Inflammatory macrophage (primary cell): ENCODE results near the gene FAM210B.
"Not testable (repeated sequence)": the region's sequence is repeated elsewhere in the genome, so short reads cannot be mapped to it uniquely, and the experiment has no call there.

Experiments used
- DNase-seq, 2 donors: peaks; one replicate each; pipeline ENCODE4 v3.0.0-alpha.2; 2020 to 2022

The FAM210B gene

DNA sequence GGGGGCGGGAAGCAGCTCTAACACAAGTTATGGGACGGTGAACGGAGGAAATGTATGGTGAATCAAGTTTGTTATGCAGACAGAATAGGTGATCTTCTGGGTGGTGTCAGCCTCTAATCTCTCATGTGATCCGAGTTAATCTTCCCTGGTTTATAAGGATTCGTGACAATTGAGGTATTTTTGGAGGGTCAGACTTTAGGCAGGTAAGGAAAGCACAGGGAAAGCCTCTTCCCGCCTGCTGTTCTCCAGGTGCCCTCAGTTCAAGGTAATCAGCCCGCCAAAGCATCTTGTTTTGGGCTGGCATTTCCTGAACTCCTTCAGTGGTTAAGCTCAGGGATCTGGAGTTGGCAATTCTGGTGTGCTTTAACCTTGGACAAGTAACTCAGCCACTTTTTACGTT, 34.9 kb downstream of the FAM210B start:
- DNase-seq = no peak

DNA sequence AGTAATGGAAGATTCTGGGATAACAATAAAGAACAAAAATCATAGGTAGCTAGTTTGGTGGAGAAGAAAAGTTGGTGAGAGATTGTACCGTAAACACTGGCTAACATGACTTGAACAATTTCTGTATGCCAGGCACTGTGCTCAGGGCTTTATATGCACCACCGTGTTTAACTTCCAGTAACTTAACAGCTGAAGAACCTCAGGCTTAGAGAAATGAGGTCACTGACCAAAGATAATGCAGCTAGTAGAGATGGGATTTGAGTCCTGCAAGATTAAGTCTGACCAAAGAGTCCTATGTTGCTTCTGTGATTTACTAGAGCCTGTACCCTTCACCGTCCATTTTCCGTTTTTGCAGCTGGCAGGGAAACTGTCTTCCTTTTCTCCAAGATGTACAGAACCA, 36.4 kb downstream of the FAM210B start:
- no peak for DNase-seq

DNA sequence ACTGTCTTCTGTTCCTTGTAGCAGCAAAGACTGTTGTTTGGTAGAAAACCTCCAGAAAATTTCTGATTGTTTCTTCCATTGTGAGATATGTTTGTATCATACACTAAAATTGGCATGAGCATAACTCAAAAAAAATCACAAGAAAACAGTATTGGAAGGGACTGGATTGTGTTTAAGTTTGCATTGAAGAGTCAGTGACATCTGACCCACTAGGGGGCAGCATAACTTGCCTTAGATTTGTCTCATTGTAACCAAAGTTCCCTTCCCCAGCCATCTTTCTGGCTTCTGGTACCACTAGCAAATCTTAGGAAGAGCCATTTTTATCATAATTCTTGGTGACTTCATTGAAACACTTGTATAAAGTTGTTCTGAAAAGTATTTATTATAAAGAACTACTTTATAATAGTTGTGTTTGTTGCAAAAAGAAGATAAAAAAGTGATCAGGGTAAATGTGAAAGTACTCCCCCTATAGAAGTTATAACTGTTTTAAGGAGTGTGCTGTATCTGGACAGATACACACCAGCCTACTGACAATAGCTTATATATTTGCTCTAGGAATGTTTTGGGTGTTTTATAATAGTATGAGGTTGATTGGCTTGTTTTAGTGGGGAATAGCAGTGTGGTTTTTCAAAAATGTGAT, 41.3 kb downstream of the FAM210B start:
- peak; percentile 76 to 82 for DNase-seq

DNA sequence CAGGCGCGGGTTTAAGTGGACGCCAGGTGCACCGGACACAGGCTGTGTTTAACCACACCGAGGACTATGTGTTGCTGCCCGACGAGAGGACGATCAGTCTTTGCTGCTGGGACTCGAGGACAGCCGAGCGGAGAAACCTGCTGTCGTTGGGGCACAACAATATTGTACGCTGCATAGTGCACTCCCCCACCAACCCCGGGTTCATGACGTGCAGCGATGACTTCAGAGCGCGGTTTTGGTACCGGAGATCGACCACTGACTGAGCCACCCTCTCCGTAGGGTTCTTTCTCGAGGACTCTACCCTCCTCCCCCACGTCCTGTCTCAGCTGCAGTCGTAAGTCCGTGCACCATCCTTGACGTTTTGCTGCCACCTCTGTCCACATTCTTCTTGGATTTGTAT, 44.7 kb downstream of the FAM210B start:
- DNase-seq = no peak

DNA sequence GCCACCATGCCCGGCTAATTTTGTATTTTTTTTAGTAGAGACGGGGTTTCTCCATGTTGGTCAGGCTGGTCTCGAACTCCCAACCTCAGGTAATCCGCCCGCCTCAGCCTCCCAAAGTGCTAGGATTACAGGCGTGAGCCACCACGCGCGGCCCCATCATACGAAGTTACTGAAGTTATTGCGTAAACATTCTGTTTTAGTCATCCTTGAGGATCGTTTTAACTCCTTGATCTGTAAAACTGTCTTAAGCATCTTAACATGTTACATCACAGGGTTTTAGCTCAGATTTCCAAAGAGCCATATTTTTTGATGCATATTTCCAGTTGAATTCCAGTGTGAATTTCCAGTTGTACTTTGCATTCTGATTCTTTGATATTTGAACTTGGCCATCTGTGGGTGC, 46.6 kb downstream of the FAM210B start:
- DNase-seq = not testable (repeated sequence)

DNA sequence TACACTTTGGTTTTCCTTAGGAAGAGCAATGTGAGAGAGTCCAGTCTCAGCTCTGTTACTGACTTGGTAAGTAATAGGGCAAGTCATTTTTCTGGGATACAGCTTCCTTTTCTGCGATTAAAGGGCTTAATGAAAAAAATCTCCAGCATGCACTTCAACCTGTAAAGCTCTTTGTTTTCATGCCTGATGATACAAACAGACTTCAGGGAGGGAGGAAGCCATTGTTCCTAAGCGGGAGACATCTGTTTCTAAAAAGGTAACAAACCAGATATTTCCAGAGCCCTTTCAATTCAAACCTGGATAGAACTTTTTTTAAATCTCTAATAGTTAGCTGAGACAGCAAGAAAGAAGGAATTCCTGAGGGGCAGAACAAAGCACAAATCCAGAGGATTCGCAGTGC, 48.1 kb downstream of the FAM210B start:
- no peak for DNase-seq

DNA sequence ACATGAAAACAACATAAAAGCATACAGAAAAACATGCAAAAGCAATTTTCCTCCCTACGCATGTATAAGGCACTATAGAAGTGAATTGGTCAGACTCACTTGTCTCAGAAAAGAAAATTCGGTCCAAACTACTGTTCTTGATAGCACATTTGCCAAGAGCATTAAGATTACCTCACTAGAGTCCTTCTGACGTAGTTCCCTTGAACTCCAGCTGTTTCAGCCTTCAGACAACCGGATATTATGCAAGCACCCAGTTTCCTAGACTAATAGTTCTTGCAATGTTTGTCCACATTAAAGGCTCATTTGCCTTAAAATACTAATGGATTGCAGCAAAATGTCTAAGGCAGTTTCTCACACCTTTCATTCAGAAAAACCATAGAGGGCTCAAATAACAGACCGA, 50.7 kb downstream of the FAM210B start:
- peak; percentile 83 to 89 for DNase-seq

DNA sequence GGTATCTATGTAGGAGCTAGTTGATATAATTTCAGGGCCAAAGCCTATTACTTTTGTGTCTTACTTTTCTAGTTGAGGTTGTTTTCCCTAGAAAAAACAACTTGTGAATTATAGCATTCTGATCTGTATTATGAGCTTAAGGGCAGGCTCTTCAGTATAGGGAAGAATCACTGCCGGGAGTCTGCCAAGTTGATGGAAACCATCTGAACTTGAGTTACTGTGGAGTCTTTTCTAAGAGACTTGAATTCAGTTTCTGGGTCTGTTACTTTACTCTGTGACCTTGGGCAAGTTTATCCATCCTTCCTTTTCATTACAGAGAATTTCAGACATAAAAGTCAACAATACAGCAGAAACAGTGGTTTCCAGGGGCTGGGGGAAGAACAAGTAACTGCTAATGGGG, 51.2 kb downstream of the FAM210B start:
- DNase-seq = no peak

DNA sequence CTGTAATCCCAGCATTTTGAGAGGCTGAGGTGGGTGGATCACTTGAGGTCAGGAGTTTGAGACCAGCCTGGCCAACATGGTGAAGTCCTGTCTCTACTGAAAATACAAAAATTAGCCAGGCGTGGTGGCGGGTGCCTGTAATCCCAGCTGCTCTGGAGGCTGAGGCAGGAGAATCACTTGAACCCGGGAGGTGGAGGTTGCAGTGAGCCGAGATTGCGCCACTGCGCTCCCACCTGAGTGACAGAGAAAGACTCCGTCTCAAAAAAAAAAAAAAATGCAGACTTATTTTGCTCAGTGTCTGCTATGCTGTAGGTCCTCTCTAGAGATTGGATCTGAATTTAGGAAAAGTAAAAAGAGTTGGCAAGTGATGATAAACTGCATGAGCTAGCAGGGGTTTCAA, 52.5 kb downstream of the FAM210B start:
- DNase-seq = not testable (repeated sequence)

DNA sequence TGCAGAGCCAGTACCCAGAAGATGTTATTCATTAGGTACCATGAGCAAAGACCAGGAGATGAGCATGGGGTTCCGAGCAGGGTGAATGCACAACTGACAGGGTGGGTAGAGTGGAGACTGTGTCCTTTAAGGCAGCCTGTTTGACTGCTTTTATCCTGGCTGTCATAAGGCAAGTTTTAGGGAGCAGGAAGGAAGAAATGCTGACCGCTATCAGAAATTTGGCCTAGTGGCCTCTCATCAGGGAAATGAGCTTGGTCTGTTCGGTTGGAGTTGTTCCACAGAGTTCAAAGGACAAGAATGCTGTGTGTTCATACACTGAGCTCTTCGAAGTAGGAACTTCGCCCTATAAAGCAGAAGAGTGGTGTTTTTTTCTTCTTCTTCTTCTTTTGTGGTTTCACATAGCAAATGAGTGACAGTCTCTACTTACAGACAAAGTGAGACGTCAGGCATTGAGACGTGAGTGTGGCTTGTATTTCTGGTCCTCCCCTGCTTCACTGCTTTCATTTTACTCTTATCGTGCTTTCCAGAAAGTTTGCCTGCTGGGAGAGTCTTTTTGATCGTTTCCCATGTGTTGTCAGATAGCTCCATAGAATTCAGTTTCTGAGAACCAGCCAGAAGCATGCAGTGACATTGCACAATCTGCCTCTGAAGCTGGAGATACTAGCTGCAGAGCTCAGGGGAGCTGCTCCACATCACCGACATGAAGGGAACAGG, 53.1 kb downstream of the FAM210B start, which contains the start of gene CASS4:
Gene CASS4 (plus strand): TSS at position 502 of the 714 bp plus-strand sequence. CDS start 199 bp downstream, at position 701.
- peak; percentile 82 to 90 for DNase-seq

DNA sequence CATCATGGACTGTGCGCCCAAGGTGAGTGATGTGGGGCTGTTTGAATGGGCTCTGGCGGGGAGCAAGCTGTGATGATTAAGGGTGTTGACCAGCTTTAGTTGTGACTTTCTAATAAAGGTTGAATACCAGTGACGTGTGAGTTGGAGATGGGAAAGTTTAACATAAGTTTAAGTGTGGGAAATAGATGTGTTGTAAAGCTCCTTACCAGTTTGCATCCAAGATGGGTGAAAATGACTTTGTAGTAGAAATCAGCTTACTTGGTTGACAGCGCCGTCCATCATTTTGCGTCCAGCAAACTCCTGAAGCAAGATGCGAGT, 53.7 kb downstream of the FAM210B start:
- DNase-seq = no peak

DNA sequence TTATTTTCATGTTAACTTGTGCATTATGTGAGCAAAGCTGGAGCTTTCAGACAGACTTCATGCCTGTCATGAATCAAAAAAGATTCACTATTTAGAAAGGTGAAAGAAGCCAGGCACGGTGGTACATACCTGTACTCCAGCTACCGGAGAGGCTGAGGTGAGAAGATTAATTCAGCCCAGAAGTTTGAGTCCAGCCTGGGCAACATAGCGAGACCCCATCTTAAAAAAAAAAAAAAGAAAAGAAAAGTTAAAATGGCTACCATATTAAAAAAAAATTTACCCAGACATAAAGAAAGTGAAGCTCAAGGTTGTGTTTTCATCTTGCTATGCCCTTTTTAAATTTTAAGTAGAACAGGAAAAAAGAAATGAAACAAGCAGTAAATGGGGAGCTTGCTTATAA, 54.2 kb downstream of the FAM210B start:
- DNase-seq = no peak

DNA sequence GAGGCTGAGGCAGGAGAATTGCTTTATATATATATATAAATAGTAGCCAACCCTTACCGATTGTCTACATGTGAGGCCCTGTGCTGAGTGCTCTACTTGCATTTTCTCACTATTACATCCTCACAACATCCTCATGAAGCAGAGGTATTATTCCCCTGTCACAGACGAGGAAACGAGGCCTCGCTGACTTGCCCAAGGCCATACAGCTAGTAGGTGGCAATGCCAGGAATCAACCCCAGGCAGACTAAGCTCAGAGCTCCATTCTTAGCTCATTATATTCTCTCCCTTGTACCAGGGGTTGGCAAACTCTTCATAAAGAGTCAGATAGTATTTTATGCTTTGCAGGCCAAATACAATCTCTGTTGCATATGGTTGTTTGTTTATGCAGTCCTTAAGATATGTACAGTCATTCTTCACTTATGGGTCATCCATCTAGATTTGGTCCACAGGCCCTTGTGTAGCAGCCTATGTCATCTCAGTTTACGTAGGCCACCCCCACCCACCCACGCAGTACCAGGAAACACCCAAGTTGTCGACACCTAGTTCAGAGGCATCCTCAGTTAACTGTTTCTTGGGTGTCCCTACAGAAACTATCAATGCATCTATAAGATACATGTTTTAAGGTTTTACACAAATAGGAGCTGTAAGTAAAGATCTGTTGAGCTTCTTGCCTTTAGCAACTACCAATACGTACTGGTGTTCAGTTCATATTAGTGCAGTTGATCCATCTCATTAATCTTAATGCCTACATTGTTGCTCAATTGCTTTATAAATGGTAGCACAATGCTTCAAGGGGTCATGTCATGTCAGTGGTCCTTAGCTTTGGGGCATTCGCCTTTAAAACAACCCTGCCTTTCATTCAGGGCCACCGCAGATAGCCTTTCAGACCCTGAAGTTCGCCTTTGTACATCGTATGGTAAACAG, 56.3 kb downstream of the FAM210B start:
- DNase-seq = peak in 1 of 2 donors; percentile 75

DNA sequence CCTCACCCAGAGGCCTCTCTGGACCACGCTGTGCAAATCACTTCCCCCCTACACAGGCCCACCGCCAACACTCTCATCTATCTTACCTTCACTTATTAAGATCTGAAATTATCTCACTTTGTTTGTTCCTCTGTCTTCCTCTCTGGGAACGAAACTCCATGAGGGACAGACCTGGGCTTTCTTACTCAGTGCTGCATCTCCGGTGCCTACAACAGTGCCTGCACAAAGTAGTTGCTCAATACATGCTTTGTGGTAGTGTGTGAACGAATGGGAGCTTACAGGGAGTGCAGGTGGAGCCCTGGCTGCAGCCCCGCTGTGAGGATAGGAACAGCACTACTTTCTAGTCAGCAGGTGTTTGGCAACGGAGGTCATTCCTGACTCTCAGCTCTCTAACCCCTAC, 58.6 kb downstream of the FAM210B start:
- no peak for DNase-seq

DNA sequence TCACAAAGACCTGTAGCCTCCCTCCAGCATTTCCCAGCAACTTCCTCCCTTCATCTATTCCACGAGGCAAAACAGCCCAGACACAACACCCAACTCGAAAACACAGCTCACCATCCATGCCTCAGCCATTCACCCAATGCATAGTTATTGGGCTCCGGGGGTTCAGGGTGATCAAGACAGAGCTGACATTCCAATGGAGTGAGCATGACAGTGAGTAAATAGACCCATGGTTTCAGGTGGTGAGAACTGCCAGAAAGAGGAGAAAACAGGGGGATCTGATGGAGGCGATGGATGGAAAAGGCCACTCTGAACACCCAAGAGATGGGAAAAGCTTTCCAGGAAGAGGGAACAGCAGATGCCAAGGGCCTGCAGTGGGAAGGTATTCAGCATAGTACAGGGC, 59.1 kb downstream of the FAM210B start:
- no peak for DNase-seq
